GM19043 (cell line): ENCODE results near the gene KBTBD2.
"Not testable (repeated sequence)": the region's sequence is repeated elsewhere in the genome, so short reads cannot be mapped to it uniquely, and the experiment has no call there.

Experiments
- ATAC-seq: cut with Tn5 transposase; IDR thresholded peaks from one replicate; pipeline ENCODE4 v1.9.1; 2021; ENCODE audit warnings: low read depth; ENCODE audit not compliant: unreplicated experiment

The KBTBD2 gene

DNA sequence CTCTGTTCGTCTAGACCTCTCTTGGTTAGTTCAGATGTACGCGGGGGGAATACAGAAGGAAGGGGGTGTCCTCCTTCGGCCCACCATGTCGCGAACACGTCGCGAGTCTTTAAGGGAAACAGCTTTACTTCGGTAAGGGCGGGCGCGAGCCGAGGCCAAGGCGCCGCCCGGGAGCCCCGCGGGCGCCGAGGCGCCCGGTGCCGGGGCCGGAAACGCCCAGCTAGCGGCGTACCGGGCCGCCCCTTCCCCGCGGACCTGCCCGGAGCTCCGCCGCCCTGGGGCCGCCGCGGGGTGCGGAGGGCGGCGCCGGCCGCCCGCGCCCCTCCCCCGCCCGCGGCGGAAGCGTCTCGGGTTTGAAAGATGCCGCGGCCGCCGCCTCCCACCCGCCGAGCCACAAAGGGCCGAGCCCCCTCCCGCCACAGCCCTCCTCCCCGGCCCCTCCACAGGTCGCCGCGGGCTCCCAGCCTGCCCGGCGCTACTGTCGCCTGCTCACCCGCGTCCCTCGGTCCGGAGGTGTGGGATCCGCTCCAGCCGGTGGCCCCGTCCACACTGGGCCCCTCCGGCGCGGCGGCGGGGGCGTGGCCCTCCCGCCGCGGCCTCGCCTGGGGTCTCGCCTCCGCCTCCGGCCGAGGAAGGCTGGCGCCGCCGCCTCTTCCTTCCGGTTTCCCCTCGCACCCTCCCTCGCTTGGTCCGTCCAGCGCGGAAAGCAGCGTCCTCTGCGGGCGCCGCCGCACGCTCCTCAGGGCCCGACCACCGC lies at the start of gene KBTBD2:
Gene KBTBD2, minus strand, starts transcription at position 718 of the 757 bp plus-strand sequence. CDS start 12,156 bp downstream, outside the sequence.
- ATAC-seq, result peak; percentile 55

DNA sequence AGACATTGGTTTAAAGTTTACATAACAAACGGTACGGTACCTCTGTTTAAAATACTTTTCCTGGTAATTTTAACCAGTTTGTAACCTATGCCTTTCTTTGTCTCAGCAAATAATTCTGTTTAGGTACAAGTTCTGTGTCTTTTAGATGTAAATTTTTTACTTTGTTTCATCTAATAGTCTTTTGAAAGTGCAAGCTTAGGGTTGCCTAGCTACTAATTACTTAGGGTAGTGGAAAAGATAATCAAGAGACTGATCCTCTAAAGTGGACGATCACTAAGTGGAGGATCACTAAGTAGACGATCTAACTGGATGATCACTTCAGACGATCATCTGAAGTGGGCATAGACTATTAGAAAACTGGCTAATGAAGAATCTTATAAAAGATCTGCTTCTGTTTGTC lies 49.6 kb upstream of the KBTBD2 start:
- no peak for ATAC-seq

DNA sequence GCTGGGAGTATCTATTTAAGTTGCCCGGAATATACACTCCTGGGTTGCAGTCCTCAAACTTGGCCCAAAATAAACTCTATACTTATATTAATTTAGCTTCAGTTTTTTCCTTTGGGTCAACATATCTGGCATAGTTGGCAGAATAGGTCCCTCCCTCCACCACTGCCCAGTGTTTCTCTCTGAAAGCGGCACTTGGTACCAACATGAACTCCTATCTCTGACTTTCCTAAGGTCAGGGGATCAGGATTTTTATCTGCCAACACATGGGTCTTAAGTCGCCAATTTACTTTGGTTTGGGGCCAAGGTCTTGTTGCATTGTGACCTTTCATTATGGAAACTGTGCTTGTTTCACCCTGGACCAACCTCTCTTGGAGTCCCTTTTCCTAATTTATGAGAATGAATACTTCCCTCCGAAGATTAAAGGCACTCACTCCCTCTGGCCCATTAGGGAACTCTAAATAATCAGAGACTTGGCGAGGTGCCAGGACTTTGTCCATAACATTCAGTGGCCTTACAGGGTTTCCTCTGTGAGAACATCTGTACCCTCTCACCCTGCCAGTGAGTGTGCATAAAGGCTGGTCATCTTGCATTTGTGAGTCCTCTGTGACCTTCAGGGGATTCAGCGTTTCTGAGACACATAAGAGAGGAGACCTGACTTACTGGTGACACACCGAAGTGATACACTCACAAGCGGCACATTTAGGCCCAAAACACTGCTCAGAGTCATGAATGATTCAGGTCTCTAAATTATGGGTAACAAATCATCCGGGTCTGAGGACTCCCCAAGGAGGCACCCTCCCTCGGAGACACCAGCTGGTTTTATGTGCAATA lies 46.0 kb upstream of the KBTBD2 start:
- ATAC-seq, result no peak

DNA sequence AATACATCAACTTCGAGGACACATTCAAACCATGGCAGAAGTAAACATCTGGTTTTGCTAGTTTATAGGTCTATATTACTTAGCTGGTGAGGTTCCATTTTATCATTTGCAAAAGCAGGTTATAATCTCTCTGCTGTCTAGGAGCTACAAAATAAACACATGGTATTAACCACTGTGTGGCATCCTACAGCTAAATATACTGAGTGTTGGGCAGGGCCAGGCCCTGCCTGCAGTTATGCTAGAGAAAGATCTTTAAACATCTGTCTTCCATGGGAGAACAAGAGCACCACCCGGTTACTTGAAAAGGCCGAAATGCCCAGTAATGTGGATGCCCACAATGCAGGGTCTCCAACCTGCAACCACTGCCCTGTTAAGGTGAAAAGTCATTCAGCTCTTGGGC lies 45.1 kb upstream of the KBTBD2 start:
- ATAC-seq, result no peak

DNA sequence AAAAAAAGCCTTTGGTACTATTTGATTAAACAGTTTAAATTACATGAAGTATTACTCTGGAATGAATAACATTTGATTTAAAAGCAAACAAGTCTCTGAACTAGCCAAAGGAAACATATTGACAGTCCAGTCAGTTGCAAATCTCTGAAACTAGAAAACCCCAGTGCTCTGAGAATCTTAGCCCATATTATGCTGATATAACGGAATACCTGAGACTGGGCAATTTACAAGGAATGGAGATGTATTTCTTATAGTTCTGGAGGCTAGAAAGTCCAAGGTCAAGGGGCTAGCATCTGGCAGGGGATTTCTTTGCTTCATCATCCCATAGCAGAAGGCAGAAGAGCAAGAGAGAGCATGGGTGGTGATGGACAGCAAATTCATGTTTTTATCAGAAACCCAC lies 44.0 kb upstream of the KBTBD2 start:
- ATAC-seq, result no peak

DNA sequence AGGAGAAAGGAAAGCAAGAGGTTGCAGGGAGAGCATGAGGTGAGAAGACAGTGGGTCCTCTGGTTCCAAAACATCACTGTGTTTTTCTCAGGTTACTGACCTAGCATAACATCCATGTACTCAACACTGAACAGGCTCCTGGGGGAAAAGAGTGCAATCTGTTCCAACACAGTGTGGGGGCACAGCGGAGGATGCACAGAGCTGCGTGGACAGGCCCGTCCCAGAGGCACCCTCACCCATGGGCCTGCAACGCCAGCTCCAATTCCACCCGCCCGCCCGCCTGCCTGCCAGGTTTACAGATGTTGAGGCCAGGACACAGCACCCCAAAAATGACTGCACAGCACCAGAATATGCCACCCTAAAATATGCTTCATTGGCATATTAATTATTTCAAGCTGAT lies 38.8 kb upstream of the KBTBD2 start:
- ATAC-seq, result no peak

DNA sequence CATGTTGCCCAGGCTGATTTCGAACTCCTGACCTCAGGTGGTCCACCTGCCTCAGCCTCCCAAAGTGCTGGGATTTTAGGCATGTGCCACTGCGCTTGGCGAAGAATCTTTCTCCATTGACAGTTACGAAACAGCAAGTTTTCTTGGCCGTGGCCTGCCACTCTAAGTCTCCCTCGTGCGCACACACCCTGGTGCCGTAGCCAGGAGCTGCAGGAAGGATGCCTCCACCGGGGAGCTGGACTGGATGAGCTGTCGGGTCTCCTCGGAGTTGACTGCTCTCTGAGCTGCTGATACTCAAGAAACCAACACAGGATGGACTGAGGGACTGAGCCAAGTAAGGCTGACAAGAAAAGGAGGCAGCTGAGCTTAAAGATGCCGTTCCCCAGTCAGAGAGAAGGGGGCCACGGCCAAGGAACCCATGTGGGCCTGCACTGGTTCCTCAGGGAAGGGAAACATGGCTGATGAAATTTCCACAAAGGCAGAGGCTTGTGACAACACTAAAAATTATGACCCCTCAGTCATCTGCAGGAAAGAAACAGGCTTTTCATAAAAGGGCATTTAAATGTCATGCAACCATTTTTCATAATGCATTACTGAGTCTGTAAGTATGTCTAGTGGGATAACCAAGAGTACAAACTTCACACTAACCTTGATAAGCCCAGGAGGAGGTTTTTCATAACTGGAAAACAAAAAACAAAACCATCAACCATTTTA lies 38.0 kb upstream of the KBTBD2 start:
- ATAC-seq, result no peak

DNA sequence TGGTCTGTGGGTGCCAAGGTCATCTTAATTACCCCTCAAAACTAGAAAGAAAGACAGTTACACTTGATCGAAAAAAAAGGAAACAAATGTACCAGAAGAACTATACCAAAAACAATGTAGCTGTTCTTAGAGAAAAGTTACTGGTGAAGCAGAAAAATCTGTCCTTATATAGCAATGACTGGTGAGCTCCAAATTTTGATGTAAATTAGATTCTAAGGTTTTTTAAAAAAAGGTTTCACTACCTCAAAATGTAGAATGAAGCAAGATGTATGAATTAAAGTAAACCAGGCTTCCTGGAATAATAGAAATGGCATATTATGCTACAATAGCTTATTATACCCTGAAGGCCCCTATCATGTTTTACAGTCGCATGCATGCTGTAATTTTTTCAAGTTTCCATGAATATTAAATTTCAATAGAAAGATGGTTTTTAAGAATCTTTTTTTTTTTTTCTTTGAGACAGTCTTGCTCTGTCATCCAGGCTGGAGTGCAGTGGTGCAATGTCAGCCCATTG lies 37.3 kb upstream of the KBTBD2 start:
- ATAC-seq, result no peak

DNA sequence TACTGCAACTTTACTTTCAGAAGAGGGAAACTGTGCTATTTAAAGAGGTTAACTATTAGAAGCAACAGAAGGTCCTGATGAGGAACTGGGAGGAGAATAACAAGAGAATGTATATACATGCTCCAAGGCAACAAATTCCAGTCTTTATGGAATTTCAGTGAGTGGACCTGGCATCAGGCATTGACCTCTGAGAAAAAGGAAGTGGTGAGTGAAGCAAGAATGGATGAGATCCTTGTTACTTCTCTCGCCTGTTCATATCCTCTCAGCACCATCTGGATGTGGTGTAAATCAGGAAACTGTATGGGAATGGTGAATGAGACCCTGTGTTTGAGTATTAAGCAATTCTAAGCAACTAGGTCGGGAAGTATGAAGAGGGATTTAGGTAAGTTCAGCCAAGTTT lies 30.3 kb upstream of the KBTBD2 start:
- ATAC-seq, result no peak

DNA sequence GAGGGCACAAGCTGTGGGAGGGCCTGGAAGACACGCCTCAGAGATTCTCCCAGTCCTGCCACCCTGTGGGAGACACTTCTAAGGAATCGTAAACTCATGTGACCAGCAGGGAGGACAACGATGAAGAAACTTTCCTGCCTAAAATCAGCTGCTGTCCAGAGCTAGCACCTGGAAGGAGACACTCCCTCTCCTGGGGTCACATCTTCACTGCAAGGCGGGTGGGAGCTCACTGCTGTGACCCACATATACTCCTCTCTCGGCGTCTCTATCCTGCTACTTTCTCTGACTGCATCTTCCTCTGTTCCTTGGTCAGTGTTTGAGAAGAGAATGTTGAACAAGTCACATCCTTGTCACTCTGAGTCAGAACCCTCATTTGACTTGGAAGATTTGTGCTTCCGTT lies 25.4 kb upstream of the KBTBD2 start:
- not testable (repeated sequence) for ATAC-seq

DNA sequence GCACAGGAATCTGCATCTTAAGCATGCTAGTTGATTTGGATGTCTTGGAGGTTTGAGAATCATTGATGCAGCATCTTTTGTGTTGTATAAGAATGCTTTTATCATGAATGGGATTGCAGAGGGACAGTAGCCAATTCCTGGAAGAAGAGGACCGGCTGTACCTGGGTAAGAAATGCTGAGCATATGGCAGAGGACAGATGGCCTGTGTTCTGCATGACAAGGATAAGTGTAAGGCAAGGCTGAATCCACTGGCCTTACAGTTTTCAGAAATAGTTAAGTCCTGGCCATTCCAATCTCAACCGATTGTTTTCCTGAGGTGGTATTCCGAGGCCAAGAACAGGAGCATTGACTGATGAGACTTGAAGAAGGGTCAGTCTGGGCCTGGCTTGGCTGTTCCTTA lies 24.4 kb upstream of the KBTBD2 start:
- no peak for ATAC-seq

DNA sequence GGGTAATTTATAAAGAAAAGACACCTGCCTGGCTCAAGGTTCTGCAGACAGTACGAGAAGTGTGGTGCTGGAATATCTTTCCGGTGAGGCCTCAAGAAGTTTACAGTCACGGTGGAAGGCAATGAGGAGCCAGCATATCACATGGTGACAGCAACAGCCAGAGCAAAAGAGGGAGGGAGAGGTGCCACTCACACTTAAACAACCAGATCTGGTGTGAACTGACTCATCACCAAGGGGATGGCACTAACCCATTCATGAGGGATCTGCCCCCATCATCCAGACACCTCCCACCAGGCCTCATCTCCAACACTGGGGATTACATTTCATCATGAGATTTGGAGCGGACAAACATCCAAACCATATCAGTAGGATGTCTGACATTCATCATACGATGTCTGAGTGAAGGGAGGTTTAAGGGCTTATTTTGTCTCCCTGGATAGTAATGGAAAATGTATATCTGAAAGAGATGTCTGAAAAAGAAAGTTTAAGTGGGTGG lies 23.5 kb upstream of the KBTBD2 start:
- no peak for ATAC-seq

DNA sequence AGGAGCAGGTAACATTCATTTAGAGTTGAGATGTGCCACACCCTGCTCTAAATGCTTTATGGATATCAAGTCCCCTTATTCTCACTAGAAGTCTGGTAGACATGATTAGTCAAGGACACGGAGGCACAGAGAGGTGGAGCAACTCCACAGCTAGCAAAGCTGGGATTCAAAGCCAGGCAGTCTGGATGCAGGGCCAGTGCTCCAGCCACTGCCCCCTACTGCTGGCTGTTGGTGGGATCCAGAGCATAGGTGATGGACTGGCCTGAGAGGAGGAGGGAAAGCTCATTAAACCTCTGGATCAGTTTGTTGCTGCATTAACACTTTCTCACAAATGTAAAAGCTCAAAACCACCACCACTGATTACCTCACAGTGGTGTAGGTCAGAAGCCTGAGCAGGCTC lies 22.6 kb upstream of the KBTBD2 start:
- ATAC-seq, result no peak

DNA sequence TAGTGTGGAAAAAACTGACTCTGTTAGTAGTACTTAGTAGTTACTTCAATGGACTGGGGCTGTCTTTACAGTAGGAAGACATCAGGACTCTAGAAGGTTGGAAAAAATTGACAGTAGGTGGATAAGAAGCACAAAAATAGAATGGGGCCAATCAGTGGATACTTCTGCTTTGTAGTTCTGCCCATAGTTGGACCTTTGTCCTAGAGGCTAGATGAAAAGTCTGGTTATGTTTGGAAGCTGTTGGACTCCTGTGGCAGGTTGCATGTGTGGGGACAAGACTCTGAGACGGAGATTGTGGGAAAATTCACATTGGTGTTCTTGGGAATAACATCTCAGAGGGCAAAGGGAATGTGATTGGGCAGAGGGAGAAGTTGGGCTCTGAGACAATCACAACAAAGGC lies 18.6 kb upstream of the KBTBD2 start:
- ATAC-seq, result no peak

DNA sequence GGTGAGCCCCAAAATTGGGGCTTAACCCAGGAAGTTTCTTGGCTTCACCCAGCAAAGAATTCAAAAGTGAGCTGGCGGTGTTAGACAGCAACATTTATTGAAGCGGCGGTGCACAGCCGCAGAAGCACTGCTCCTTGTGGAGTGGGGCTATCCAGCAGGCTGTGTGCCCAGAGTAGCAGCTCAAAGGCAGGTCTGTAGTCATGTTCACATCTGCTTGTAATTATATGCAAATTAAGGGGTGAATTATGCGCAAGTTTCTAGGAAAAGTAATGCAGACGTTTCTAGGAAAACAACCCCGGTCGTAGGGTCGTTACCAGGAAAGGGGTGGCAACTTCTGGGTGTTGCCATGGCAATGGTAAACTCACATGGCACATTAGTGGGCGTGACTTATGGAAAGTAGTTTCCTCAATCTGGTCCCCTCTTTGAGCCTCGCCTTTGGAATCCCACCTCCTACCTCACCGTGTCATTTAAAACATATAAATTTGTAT lies 13.7 kb upstream of the KBTBD2 start:
- ATAC-seq, result no peak

DNA sequence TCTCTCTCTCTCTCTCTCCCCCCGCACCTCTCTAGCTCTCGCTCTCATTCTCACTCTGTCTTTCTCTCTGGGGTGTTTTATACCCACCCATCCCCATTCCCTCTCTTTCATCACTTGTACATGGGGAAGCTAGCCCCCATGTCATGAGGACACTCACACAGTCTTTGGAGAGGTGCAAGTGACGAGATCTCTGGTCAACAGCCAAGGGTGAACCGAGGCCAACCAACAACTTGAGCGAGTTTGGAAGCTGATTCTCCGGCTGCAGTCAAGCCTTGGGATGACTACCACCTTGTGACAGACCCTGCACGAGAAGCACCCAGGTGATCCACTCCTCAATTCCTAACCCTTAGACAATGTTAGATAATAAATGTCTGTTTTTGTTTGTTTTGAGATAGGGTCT lies 10.1 kb upstream of the KBTBD2 start:
- no peak for ATAC-seq

DNA sequence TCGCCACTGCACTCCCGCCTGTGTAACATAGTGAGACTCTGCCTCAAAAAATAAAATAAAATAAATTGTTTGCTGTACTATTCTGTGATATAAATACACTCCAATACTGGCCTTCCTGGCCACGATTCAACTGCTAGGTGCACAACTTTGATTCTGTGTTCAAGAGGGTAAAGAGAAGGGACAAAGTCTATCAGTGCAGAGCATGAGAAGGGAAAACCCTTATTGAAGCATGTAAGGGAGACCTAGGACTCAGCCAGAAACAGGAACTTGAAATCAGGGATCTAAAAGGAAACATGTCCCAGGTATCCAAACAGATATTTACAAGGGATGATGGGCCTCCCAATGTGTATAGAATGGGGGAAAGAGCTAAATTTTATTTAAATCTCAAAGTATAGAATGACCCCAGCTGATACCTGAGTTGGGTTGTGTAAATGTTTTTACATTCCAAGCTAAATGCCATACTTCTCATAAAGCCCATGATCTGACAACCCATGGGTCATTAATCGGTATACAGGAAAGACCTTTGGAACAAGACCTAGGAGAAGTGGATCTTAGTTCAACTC lies 9.0 kb upstream of the KBTBD2 start:
- ATAC-seq, result no peak

DNA sequence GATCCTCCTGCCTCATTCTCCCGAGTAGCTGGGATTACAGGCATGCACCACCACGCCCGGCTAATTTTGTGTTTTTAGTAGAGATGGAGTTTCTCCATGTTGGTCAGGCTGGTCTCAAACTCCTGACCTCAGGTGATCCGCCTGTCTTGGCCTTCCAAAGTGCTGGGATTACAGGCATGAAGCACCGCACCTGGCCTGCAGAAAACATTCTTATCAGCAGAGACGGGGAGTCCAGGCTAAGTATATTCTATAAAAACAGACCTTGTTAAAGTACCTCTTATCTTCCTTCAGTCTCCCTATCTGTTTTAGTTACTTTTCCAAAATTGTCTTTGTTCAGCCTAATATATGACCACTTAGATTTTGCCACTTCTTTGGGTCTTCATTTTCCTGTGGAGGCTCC lies 5.8 kb upstream of the KBTBD2 start:
- ATAC-seq, result not testable (repeated sequence)

DNA sequence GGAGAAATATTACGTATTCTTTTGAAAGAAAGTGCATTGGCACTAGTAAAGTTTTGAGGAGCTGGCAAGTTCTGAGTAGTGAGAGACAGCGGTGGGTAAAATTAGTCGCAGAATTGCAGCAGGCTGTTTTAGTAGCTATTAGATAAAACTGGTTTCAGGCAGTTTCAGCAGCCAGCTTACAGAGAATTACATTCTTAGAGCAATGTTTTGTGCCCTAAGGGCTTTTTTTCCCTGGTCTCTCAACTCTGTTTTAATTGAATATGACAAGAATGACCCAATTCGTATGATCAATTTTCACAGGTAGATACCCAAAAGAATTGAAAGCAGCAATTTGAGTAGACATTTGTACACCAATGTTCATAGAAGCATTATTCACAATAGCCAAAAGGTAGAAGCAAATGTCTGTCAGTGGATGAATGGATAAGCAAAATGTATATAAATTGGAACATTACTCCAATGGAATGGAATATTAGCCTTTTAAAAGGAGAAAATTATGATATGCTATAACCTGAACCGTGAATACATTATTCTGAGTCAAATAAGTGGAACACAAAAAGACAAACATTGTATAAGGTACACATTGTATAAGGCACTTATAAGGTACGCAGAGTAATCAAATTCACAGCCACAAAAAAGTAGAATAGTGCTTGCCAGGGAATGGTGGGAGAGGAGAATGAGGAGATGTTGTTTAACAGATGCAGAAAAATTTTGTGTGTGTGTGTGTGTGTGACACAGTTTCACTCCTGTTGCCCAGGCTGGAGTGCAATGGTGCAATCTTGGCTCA lies 5.2 kb upstream of the KBTBD2 start:
- no peak for ATAC-seq

DNA sequence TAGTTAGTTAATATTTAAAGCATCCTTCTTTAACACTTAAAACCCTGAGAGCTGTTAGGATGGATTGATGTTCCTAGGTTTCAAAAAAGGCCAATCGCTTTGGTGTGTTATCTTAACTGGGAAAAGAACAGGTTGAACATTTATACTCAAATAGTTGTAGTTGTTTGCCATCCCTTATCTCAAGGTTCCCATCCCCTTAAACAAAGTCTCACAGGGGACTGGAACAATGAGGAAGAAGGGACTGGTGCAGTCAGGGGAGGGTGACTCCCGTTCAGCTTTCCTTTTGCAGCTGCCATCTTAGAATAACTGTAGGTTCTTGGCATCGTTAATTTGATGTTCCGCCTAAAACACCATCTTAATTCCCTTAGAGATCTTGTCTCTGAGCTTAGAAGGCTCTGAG lies 2.6 kb upstream of the KBTBD2 start:
- no peak for ATAC-seq
